GM10248 (cell line): ENCODE data around the gene NFIX.

Experiments used
- CTCF ChIA-PET: fragments of 300-600 bp; sonication (Branson Sonifier 250); formaldehyde crosslinking; extraction: SDS; loops from one replicate; lab custom pipeline; 2021; ENCODE audit warnings: antibody characterized with exemption; lab: Yijun Ruan, JAX
- POLR2A ChIA-PET: fragments of 350-650 bp; sonication (Branson Sonifier 250); formaldehyde crosslinking; extraction: SDS; loops from one replicate; lab custom pipeline; 2020; ENCODE audit warnings: antibody characterized with exemption; lab: Yijun Ruan, JAX
- DNase-seq: peaks from one replicate; pipeline ENCODE4 v3.0.0; 2012; ENCODE audit errors: extremely low spot score
- TF ChIP-seq, protein P1 (sequence below): IDR thresholded peaks from 2 replicates; pipeline ENCODE4 v1.5.1; 2012; ENCODE audit warnings: mild to moderate bottlenecking, low read depth; ENCODE audit errors: extremely low read depth, missing control alignments, control extremely low read depth

The NFIX gene

GRCh38 chr19:13132471-13133180 is 137.4 kb downstream of the NFIX start:
- TF ChIP-seq, protein P1, sequence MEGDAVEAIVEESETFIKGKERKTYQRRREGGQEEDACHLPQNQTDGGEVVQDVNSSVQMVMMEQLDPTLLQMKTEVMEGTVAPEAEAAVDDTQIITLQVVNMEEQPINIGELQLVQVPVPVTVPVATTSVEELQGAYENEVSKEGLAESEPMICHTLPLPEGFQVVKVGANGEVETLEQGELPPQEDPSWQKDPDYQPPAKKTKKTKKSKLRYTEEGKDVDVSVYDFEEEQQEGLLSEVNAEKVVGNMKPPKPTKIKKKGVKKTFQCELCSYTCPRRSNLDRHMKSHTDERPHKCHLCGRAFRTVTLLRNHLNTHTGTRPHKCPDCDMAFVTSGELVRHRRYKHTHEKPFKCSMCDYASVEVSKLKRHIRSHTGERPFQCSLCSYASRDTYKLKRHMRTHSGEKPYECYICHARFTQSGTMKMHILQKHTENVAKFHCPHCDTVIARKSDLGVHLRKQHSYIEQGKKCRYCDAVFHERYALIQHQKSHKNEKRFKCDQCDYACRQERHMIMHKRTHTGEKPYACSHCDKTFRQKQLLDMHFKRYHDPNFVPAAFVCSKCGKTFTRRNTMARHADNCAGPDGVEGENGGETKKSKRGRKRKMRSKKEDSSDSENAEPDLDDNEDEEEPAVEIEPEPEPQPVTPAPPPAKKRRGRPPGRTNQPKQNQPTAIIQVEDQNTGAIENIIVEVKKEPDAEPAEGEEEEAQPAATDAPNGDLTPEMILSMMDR = no peak
- DNase-seq = no peak
- ChIA-PET CTCF (interaction anchor here (1.1 to 2.7 kb wide), 4 partner anchors 12 to 167 kb away, joined by 3 to 10 read pairs (median 8); partner anchors contain the start of gene NACC1), POLR2A (interaction anchor here (0.5 to 0.6 kb wide), 2 partner anchors 32 to 191 kb away, joined by 7 to 10 read pairs; no protein-coding TSS in a partner anchor)

DNA sequence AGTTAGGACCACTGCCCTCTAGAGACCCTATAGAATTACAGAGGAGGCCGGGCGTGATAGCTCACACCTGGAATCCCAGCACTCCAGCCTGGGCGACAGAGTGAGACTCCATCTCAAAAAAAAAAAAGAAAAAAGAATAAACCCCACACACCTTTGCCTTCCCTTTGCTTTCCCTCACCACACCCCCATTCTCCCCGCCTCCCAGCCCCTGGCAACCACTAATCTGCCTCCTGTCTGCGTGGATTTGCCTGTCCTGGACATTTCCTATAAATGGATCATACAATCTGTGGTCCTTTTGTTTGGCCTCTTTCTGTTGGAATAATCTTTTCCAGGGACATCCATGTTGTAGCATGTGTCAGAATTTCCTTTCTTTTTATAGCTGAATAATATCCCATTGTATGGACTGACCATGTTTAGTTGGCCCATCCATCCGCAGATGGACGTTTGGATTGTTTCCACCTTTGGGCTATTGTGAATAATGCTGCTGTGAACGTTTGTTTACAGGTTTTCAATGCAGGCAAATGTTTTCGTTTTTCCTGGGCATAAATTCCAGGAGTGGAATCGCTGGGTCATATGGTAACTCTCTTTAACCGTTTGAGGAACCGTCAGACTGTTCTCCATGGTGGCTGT is 138.1 kb downstream of the NFIX start:
- TF ChIP-seq, protein P1 = no peak
- ChIA-PET CTCF (interaction anchor here (2.7 kb wide), 1 partner anchor 168 kb away, joined by 10 read pairs; no protein-coding TSS in a partner anchor), POLR2A (no interaction called here)
- DNase-seq = no peak

DNA sequence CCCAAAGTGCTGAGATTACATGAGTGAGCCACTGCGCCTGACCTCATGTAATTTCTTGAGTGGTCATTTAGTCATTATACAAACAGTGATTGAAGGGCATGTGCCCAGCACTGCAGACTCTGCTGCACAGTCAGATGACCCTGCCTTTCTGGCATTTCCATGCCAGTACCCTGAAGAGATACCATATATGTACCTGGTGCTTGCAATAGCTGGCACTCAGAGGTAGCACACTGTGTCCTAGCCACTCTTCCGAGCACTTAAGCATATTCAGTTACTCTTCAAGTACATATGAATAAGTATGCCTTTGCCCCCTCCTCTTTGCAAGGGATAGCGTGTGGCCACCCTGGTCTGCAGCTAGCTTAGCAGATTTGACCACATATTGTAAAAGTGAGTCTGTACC is 139.4 kb downstream of the NFIX start:
- POLR2A ChIA-PET = no interaction called here

DNA sequence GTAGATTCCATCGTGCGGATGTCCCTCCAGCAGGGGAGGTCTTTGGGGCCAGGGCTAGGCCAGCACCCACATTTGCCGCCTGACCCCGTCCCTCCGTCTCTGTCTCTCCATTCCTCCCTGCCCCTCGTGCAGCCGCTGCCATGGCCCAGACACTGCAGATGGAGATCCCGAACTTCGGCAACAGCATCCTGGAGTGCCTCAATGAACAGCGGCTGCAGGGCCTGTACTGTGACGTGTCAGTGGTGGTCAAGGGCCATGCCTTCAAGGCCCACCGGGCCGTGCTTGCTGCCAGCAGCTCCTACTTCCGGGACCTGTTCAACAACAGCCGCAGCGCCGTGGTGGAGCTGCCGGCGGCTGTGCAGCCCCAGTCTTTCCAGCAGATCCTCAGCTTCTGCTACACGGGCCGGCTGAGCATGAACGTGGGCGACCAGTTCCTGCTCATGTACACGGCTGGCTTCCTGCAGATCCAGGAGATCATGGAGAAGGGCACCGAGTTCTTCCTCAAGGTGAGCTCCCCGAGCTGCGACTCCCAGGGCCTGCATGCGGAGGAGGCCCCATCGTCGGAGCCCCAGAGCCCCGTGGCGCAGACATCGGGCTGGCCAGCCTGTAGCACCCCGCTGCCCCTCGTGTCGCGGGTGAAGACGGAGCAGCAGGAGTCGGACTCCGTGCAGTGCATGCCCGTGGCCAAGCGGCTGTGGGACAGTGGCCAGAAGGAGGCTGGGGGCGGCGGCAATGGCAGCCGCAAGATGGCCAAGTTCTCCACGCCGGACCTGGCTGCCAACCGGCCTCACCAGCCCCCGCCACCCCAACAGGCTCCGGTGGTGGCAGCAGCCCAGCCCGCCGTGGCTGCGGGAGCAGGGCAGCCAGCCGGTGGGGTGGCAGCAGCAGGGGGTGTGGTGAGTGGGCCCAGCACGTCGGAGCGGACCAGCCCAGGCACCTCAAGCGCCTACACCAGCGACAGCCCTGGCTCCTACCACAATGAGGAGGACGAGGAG is 140.1 kb downstream of the NFIX start:
- TF ChIP-seq, protein P1 = no peak

More for the DNA sequence above, 139.4 kb downstream of the NFIX start:
- CTCF ChIA-PET = interaction anchor here (1.3 kb wide), 1 partner anchor 74 kb away, joined by 3 read pairs; no protein-coding TSS in a partner anchor
- TF ChIP-seq, protein P1 = no peak
- no peak for DNase-seq

DNA sequence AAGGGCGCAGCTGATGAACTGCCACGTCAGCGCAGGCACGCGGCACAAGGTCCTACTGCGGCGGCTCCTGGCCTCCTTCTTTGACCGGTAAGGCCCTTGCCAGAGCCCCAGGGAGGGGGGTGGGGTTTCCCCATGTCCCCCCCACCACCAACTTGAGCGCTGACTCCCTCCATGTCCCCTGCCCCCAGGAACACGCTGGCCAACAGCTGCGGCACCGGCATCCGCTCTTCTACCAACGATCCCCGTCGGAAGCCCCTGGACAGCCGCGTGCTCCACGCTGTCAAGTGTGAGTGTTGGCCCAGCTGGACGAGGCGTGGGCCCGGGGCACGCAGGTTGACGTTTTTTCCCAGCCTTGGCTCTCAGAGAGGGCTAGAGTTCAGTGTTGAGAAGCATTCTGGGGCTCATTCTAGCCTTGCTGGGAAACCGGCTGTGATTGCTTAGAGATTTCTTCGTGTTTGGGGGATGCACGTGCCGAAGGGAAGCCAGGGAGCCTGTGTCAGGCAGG is 142.1 kb downstream of the NFIX start:
- CTCF ChIA-PET = interaction anchor here (1.3 kb wide), 1 partner anchor 9 kb away, joined by 4 read pairs; no protein-coding TSS in a partner anchor
- DNase-seq = no peak
- POLR2A ChIA-PET = no interaction called here
- TF ChIP-seq, protein P1 = no peak

More for the DNA sequence above, 140.1 kb downstream of the NFIX start:
- ChIA-PET CTCF (interaction anchor here (1.3 kb wide), 1 partner anchor 74 kb away, joined by 3 read pairs; no protein-coding TSS in a partner anchor), POLR2A (interaction anchor here (0.5 kb wide), 1 partner anchor 1383 kb away, joined by 4 read pairs; no protein-coding TSS in a partner anchor)
- no peak for DNase-seq
